ENCODE data around the gene PPP1R3A.

Gene PPP1R3A

DNA sequence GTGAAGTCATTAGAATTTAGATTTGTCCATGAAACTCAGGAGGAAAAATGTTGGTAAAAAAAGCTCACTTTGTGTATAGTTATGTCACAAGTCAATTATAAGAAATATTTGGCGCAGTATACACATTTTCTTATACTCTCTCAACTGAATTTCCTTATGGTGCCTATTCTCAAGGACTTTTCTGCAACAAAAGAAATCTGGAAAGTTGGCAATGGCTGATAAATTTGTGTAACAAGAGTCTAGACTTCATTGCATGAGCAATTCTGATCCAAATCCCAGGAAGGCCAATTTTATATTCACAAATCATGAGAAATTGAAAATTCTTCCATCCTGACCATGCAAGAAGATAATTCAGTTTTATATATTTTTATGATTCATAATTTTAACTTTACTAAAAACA is 35.7 kb downstream of the PPP1R3A start:
- no peak for DNase-seq (ENCODE audit: low read depth, low spot score)

DNA sequence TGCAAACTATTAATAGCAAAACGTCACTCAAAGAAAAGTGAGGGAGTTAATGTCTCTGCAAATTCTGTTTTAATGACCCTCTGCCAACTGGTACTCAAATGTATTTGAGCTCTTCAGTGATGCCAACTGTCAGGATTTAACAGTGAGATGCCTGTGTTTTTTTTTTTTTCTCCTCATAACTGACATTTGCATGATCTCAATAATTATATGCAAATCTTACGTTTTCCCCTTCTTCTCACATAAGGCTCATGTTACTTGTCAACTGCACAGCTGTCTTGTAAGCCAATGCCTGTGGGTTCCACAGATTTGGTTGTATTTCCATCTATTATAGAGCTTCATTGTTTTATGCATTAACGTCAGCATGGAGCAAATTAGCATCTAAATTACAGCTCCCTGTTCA is 38.2 kb downstream of the PPP1R3A start:
- DNase-seq (ENCODE audit: low read depth, low spot score), result no peak

DNA sequence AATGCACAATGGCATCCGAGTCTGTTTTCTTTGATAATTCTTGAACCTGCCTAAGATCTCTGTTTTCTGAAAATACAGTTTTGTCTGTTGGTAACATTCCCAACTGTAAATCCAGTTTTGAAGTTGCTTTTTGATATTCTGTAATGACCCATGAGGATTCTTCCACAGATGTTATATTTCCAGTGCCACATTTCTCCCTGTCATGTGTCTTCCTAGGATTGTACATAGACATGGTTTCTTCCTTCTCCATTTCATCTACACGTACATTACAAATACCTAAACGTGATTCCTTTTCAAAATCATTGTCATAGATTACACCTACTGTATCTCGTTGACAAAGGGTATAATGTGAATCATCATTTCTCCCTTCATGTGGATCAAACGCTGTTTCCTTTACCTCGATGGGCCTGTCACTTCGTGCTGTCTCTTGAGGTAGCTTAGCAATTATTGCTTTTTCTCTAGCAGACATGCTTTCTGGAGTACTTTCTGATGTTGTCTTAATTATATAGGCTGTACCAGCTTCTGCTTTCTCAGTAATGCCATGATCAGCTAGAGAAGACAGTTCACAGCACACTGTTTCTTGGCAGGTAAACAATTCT is 40.3 kb downstream of the PPP1R3A start:
- DNase-seq (ENCODE audit: low read depth, low spot score), result no peak

DNA sequence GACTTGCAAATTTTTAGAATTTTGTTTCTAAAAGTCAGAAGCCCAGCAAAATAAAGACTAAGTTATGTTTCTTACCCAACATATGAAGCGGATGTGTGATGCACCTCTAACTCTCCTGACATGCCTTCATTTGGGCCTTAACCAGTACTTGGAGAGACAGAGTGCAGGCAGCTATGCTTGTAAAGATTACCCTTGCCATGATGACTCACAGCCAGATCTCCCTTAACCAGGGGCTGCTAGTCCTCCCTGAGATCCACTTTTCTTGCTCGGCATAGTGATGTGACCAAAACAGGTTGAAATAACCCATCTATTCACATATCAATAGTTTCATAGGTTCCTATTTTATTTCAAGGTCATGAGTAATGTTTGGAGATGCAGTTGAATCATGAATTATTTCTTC is 43.6 kb downstream of the PPP1R3A start:
- DNase-seq (ENCODE audit: low read depth, low spot score), result no peak

DNA sequence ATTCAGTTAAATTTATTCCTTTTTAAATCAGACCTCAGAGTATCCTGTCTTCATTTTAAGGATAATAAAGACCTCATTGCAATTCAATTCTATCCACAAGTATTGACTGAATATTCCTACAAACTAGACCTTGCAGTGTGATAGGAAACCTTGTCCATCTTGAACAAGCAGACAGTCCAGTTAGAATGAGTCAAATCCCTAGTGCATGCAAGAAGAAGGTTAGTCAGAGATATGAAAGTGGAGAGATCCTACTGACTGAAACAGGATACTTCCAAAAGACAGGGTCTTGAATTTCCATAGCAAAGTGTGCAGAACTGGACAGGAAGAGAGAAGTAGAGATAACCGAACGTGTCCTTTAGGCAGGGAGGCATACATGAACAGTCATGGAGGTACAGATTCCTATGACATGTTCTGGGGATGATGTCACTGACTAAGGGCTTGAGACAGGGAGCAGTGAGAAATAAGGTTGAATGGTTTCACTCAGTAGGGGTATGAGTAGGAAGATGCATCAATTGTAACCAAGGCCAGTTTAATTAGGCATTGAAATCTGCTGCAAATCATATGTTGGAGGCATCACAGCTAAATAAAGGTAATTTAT is 45.2 kb downstream of the PPP1R3A start:
- DNase-seq (ENCODE audit: low read depth, low spot score), result no peak

DNA sequence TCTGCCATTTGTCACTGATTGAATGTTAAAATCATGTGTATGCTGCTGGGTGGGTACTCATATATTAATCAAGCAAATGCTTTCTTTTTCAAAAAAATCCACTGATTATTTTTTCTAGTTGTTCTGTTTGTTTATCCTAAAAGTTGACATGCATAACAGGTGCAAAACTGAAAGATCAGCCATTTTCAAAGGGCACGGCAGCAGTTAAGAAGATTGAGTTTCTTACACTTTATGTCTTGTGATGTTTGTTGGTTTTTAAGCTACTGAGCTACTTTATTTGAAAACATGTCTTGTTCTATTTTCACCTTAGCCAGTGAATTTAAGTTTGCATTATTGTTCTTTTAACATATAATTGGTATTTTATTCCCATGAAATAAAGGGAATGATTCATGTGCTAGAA is 45.8 kb downstream of the PPP1R3A start:
- DNase-seq (ENCODE audit: low read depth, low spot score), result no peak

DNA sequence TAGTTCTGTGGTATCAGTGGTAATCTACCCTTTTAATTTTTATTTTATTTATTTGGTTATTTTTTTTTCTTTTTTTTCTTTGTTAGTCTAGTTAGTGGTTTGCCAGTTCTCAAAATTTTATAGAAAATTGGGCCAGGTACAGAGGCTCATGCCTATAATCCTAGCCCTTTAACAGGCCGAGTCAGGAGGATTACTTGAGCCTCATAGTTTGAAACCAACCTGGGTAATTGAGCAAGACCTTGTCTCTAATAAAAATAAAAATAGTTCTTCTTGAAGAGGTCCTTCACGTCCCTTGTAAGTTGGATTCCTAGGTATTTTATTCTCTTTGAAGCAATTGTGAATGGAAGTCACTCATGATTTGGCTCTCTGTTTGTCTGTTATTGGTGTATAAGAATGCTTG is 51.5 kb downstream of the PPP1R3A start:
- no peak for DNase-seq (ENCODE audit: low read depth, low spot score)

DNA sequence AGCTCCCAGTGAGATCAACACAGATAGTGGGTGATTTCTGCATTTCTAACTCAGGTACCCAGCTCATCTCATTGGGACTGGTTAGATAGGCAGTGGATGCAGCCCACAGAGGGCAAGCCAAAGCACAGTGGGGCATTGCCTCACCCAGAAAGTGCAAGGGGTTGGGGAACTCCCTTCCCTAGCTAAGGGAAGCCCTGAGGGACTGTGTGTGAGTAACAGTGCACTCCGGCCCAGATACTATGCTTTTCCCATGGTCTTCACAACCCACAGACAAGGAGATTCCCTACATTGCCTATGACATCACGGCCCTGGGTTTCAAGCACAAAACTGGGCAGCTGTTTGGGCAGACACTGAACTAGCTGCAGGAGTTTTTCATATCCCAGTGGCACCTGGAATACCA is 62.8 kb downstream of the PPP1R3A start:
- DNase-seq (ENCODE audit: low read depth, low spot score), result no peak

DNA sequence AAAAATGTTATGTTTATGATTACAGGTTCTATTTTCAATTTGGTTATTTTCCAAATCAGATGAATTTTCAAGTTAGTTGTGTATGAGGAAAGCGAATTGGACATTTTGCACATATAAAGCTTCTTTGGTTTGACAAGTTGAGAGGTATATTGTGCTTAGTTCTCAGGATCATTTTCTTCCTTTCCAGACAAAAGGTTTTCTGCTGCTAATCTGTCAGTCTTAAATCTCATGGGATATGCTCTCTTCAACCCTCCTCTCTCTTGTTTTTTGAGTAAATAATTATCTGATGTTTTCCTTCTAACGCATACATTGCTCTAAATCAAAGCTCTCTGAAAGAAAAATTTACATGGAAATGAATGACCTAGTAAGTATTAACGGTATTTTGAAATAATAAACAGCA is 77.9 kb downstream of the PPP1R3A start:
- DNase-seq (ENCODE audit: low read depth, low spot score), result no peak

DNA sequence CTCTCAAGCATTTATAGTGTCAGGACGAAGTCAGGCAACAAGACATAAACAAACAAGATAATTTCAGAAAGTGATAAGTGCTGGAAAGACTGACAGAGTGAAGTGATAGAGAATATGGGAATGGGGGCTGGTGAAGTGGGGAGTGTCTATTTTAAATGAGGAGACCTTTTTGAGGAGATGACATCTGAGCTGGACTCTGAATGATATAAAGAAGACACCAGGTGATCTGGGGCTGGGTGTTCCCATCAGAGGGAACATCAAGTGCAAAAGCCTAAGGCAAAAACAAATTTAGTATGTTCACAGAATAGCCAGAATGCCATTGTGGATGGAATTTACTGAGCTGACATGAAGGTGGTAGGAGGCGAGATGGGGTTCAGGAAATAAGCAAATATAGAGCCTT is 83.4 kb downstream of the PPP1R3A start:
- no peak for DNase-seq (ENCODE audit: low read depth, low spot score)

DNA sequence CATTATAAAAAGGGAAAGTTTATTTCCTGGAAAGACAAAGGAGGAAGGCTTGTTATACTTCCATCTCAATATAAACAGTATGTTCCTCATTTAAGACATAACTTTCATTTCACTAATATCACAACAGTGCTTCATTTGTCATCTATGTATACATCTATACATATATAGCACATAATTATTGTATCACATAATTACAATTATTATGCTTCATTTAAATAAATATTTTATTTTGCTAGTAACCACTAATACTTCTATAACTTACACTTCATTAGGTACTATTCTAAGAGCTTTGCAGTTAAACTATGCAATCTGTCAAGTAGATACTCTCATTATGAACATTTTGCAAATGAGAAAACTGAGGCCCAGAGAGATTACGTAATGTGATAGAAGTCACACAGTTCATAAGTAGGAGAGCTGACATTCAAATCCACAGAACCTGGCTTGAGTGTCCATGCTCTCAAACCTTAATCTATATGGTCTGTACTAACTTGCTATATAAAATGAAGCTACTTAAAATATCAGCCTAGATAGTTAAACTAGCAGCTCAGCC is 86.5 kb downstream of the PPP1R3A start:
- DNase-seq (ENCODE audit: low read depth, low spot score), result no peak

DNA sequence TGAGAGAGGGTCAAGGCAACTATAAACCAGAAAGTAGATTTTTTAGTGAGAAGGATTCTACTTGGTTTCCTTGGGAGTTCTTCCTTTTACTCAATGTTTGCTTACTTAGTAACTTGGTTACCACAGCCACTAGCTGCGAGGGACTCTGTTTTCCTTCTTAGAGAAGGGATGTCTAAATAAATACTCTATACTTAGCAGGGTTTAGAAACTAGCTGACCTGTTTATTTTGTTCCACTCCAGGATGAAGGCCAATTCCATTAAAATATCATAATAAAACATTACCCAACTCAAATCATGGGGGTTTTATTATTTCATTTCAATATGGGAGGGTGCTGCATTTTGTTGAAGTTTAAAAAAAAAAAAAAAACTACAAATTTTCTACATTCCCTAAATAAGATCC is 87.3 kb downstream of the PPP1R3A start:
- peak; percentile 85 for DNase-seq (ENCODE audit: low read depth, low spot score)

DNA sequence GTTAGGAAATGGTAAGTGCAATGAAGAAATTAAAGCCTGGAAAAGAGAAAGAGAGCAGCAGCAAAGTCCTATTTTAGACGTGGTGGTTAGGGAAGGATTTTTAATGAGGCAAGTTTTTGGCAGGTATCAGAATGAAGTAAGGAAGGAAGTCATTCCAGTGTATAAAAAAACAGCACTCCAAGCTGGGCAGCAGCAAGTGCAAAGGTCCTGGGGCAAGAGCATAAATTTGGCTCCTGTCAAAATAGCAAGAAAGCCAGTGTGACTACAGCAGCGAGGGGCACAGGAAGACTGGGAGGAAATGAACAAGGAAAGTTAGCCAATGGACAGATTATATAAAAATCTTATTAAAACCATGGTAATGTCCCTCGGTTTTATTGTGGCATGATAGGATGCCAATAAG is 90.2 kb downstream of the PPP1R3A start:
- DNase-seq (ENCODE audit: low read depth, low spot score), result no peak
